ENCODE data around the gene PDCL3. TPM values are rescaled to one million over a fixed set of nuclear protein-coding genes. Genes with fewer than 3 reads are reported as not detected.

Gene PDCL3
- total RNA-seq = 10 to 100 TPM; 22.0 to 24.4 TPM

- H3K36me3 Mint-ChIP-seq = peaks cover 12% of the 10 kb centered on the region
- ATAC-seq (ENCODE audit: low read depth) (peak; percentile 96), DNase-seq (peak; percentile 99)
- H3K27ac Mint-ChIP-seq = peak within 1 kb of the TSS; percentile 99
- POLR2A ChIA-PET = interaction anchor here (0.7 to 5.4 kb wide), 17 partner anchors 9 to 440 kb away, joined by 3 to 153 read pairs (median 4); partner anchors contain the start of genes CHST10 and RPL31
- H3K9me3 Mint-ChIP-seq = no peaks in the 10 kb centered on the region
- H3K27me3 Mint-ChIP-seq = no peaks in the 10 kb centered on the region
- H3K4me1 Mint-ChIP-seq = peaks cover 31% of the 10 kb centered on the region
- H3K4me3 Mint-ChIP-seq = peak within 1 kb of the TSS; percentile 98
Observed at GRCh38 chr2:100562613-100563406, at the start of gene PDCL3. TSS of gene PDCL3 (plus strand) at chr2:100562993. CDS start at chr2:100563068, 75 bp downstream.

- POLR2A ChIA-PET = no interaction called here
- Mint-ChIP-seq H3K27me3 (peaks cover 3% of the 10 kb centered on the region), H3K36me3 (no peaks in the 10 kb centered on the region), H3K9me3 (no peaks in the 10 kb centered on the region), H3K27ac (no peak overlapping the region), H3K4me1 (peaks cover 2% of the 10 kb centered on the region), H3K4me3 (no peak overlapping the region)
- DNase-seq (no peak), ATAC-seq (ENCODE audit: low read depth) (no peak)
Observed at GRCh38 chr2:100513650-100514049, 49.1 kb upstream of the PDCL3 start.

GRCh38 chr2:100517556-100517955 lies 45.2 kb upstream of the PDCL3 start:
- no peaks in the 10 kb centered on the region for H3K27me3 Mint-ChIP-seq
- peaks cover 2% of the 10 kb centered on the region for H3K4me1 Mint-ChIP-seq
- DNase-seq = no peak
- H3K4me3 Mint-ChIP-seq = no peak overlapping the region
- no peak overlapping the region for H3K27ac Mint-ChIP-seq
- H3K36me3 Mint-ChIP-seq = no peaks in the 10 kb centered on the region
- POLR2A ChIA-PET = no interaction called here
- H3K9me3 Mint-ChIP-seq = no peaks in the 10 kb centered on the region
- no peak for ATAC-seq (ENCODE audit: low read depth)

- Mint-ChIP-seq H3K4me1 (peaks cover under 1% of the 10 kb centered on the region), H3K27ac (no peak overlapping the region), H3K27me3 (peaks cover 1% of the 10 kb centered on the region), H3K9me3 (no peaks in the 10 kb centered on the region), H3K4me3 (no peak overlapping the region), H3K36me3 (no peaks in the 10 kb centered on the region)
- no peak for DNase-seq
- POLR2A ChIA-PET = no interaction called here
- no peak for ATAC-seq (ENCODE audit: low read depth)
Observed at GRCh38 chr2:100518801-100519200, 44.0 kb upstream of the PDCL3 start.

GRCh38 chr2:100520224-100520623 lies 42.6 kb upstream of the PDCL3 start:
- peaks cover 1% of the 10 kb centered on the region for H3K27me3 Mint-ChIP-seq
- H3K4me3 Mint-ChIP-seq = no peak overlapping the region
- H3K27ac Mint-ChIP-seq = no peak overlapping the region
- ATAC-seq (ENCODE audit: low read depth) = no peak
- H3K4me1 Mint-ChIP-seq = no peaks in the 10 kb centered on the region
- no peak for DNase-seq
- H3K36me3 Mint-ChIP-seq = no peaks in the 10 kb centered on the region
- POLR2A ChIA-PET = no interaction called here
- no peaks in the 10 kb centered on the region for H3K9me3 Mint-ChIP-seq

GRCh38 chr2:100522430-100522829 lies 40.4 kb upstream of the PDCL3 start:
- Mint-ChIP-seq H3K36me3 (no peaks in the 10 kb centered on the region), H3K4me3 (no peak overlapping the region), H3K9me3 (no peaks in the 10 kb centered on the region), H3K27me3 (peaks cover 1% of the 10 kb centered on the region), H3K4me1 (no peaks in the 10 kb centered on the region), H3K27ac (no peak overlapping the region)
- DNase-seq (no peak), ATAC-seq (ENCODE audit: low read depth) (no peak)
- POLR2A ChIA-PET = no interaction called here

- H3K9me3 Mint-ChIP-seq = no peaks in the 10 kb centered on the region
- POLR2A ChIA-PET = no interaction called here
- peaks cover 1% of the 10 kb centered on the region for H3K27me3 Mint-ChIP-seq
- no peaks in the 10 kb centered on the region for H3K36me3 Mint-ChIP-seq
- DNase-seq (no peak), ATAC-seq (ENCODE audit: low read depth) (no peak)
- no peak overlapping the region for H3K27ac Mint-ChIP-seq
- H3K4me3 Mint-ChIP-seq = no peak overlapping the region
- H3K4me1 Mint-ChIP-seq = no peaks in the 10 kb centered on the region
Observed at GRCh38 chr2:100524331-100524730, 38.5 kb upstream of the PDCL3 start.

GRCh38 chr2:100526868-100527267 lies 35.9 kb upstream of the PDCL3 start:
- no peak for ATAC-seq (ENCODE audit: low read depth)
- Mint-ChIP-seq H3K4me3 (no peak overlapping the region), H3K9me3 (no peaks in the 10 kb centered on the region), H3K36me3 (no peaks in the 10 kb centered on the region), H3K4me1 (peaks cover 5% of the 10 kb centered on the region), H3K27ac (no peak overlapping the region), H3K27me3 (peaks cover 1% of the 10 kb centered on the region)
- POLR2A ChIA-PET = no interaction called here
- no peak for DNase-seq

- DNase-seq = no peak
- H3K36me3 Mint-ChIP-seq = no peaks in the 10 kb centered on the region
- ATAC-seq (ENCODE audit: low read depth) = no peak
- H3K9me3 Mint-ChIP-seq = no peaks in the 10 kb centered on the region
- POLR2A ChIA-PET = no interaction called here
- H3K27ac Mint-ChIP-seq = no peak overlapping the region
- H3K27me3 Mint-ChIP-seq = peaks cover 1% of the 10 kb centered on the region
- peaks cover 5% of the 10 kb centered on the region for H3K4me1 Mint-ChIP-seq
- H3K4me3 Mint-ChIP-seq = no peak overlapping the region
Observed at GRCh38 chr2:100527440-100528015, 35.3 kb upstream of the PDCL3 start.

- Mint-ChIP-seq H3K36me3 (no peaks in the 10 kb centered on the region), H3K4me1 (peaks cover 5% of the 10 kb centered on the region), H3K4me3 (no peak overlapping the region), H3K9me3 (peaks cover 5% of the 10 kb centered on the region), H3K27me3 (no peaks in the 10 kb centered on the region), H3K27ac (no peak overlapping the region)
- no peak for ATAC-seq (ENCODE audit: low read depth)
- POLR2A ChIA-PET = no interaction called here
- no peak for DNase-seq
Observed at GRCh38 chr2:100529176-100529575, 33.6 kb upstream of the PDCL3 start.

GRCh38 chr2:100529900-100530299 lies 32.9 kb upstream of the PDCL3 start:
- no peaks in the 10 kb centered on the region for H3K27me3 Mint-ChIP-seq
- peaks cover 5% of the 10 kb centered on the region for H3K4me1 Mint-ChIP-seq
- H3K9me3 Mint-ChIP-seq = peaks cover 5% of the 10 kb centered on the region
- ATAC-seq (ENCODE audit: low read depth) (no peak), DNase-seq (no peak)
- POLR2A ChIA-PET = no interaction called here
- H3K36me3 Mint-ChIP-seq = no peaks in the 10 kb centered on the region
- H3K4me3 Mint-ChIP-seq = no peak overlapping the region
- H3K27ac Mint-ChIP-seq = no peak overlapping the region

- Mint-ChIP-seq H3K27me3 (no peaks in the 10 kb centered on the region), H3K36me3 (no peaks in the 10 kb centered on the region), H3K4me1 (no peaks in the 10 kb centered on the region), H3K4me3 (no peak overlapping the region), H3K27ac (no peak overlapping the region), H3K9me3 (peaks cover 5% of the 10 kb centered on the region)
- DNase-seq (no peak), ATAC-seq (ENCODE audit: low read depth) (no peak)
- POLR2A ChIA-PET = interaction anchor here (1.1 kb wide), 1 partner anchor 27 kb away, joined by 4 read pairs; the partner anchor contains the start of gene PDCL3
Observed at GRCh38 chr2:100535855-100536254, 26.9 kb upstream of the PDCL3 start.

- ATAC-seq (ENCODE audit: low read depth) (no peak), DNase-seq (no peak)
- POLR2A ChIA-PET = no interaction called here
- Mint-ChIP-seq H3K27ac (no peak overlapping the region), H3K27me3 (no peaks in the 10 kb centered on the region), H3K9me3 (peaks cover 5% of the 10 kb centered on the region), H3K4me1 (peaks cover 5% of the 10 kb centered on the region), H3K36me3 (no peaks in the 10 kb centered on the region), H3K4me3 (no peak overlapping the region)
Observed at GRCh38 chr2:100537918-100538317, 24.9 kb upstream of the PDCL3 start.

- Mint-ChIP-seq H3K36me3 (no peaks in the 10 kb centered on the region), H3K9me3 (no peaks in the 10 kb centered on the region), H3K27ac (no peak overlapping the region), H3K4me3 (no peak overlapping the region), H3K4me1 (peaks cover 7% of the 10 kb centered on the region), H3K27me3 (no peaks in the 10 kb centered on the region)
- no peak for ATAC-seq (ENCODE audit: low read depth)
- POLR2A ChIA-PET = no interaction called here
- DNase-seq = no peak
Observed at GRCh38 chr2:100539221-100539620, 23.6 kb upstream of the PDCL3 start.

Measured in activated naive CD8-positive, alpha-beta T cell treated with anti-CD3 and anti-CD28 coated beads, Interleukin-2, amount 10 ng/mL, durations not matched to agents 7 days and 5 days (primary cell).